HCT116 (cell line): ENCODE measurements around the gene VPS37D. TPM values are rescaled to one million over a fixed set of nuclear protein-coding genes. Genes with fewer than 3 reads are reported as not detected.

ENCODE experiments used
- ATAC-seq: fragments of 200-7000 bp; cut with Tn5 transposase; 2 replicates; pipeline ENCODE4 v1.9.1; 2020; ENCODE audit warnings: mild to moderate bottlenecking, moderate library complexity
- BruUV-seq: library from RNA; stranded (reverse); fragments of 400-500 nt; replicated peaks from 2 replicates; lab custom pipeline; 2021; lab: Mats Ljungman, UMichigan
- CTCF ChIA-PET: fragments of 300-600 bp; sonication (Branson Sonifier 250); formaldehyde crosslinking; loops from one replicate; lab custom pipeline; 2021; ENCODE audit warnings: antibody characterized with exemption; lab: Charles Lee
- POLR2A ChIA-PET: fragments of 300-600, 350-600 bp; sonication (Branson Sonifier 250); formaldehyde crosslinking; loops from one replicate; lab custom pipeline; 2021; ENCODE audit warnings: antibody characterized with exemption; lab: Charles Lee
- RAD21 ChIA-PET, 2 experiments: fragments of 300-600 bp; sonication (Branson Sonifier 250); formaldehyde crosslinking; loops; one replicate each; lab custom pipeline; 2023; ENCODE audit warnings: low total read pairs in 2 of 2; ENCODE audit not compliant: uncharacterized antibody in 2 of 2, unreplicated experiment in 2 of 2, low non-redundant PET in 1 of 2; lab: Charles Lee
- DNase-seq: peaks from one replicate; pipeline ENCODE4 v3.0.0-alpha.2; 2010; ENCODE audit warnings: low read depth, low spot score
- H2AFZ ChIP-seq: fragments of 200-600 bp; shearing (Covaris generic), sonication (generic); 2 replicates; pipeline ENCODE4 v1.6.1; 2017; ENCODE audit warnings: low read depth, mixed run types, mixed read lengths, antibody characterized with exemption, low read length; ENCODE audit not compliant: poor library complexity, severe bottlenecking
- H3K27ac ChIP-seq: 2 replicates; pipeline ENCODE4 v1.5.1; 2012; ENCODE audit warnings: low read depth, low read length
- H3K27me3 ChIP-seq: fragments of 200-600 bp; sonication (generic); 2 replicates; pipeline ENCODE4 v1.6.1; 2016; ENCODE audit warnings: mixed run types, low read length, mixed read lengths; ENCODE audit not compliant: insufficient read depth
- H3K36me3 ChIP-seq, 2 experiments: fragments of 200-500 bp in 1 of 2; fragments of 200-600 bp in 1 of 2; sonication (Bioruptor generic) in 1 of 2; sonication (generic) in 1 of 2; 2 replicates each; pipeline versions ENCODE4 v1.5.1 to v1.6.1; 2014 to 2016; ENCODE audit warnings: low read length in 2 of 2, inconsistent platforms in 1 of 2, mixed read lengths in 1 of 2, mixed run types in 1 of 2; ENCODE audit not compliant: insufficient read depth in 2 of 2, control insufficient read depth in 1 of 2
- H3K4me1 ChIP-seq, 2 experiments: fragments of 200-600 bp in 1 of 2; sonication (generic) in 1 of 2; 2 replicates each; pipeline versions ENCODE4 v1.5.1 to v1.6.1; 2012 to 2017; ENCODE audit warnings: low read length in 2 of 2, inconsistent platforms in 1 of 2, mild to moderate bottlenecking in 1 of 2, mixed read lengths in 1 of 2, mixed run types in 1 of 2, moderate library complexity in 1 of 2; ENCODE audit not compliant: insufficient read depth in 2 of 2, control insufficient read depth in 1 of 2
- H3K4me2 ChIP-seq: fragments of 200-600 bp; sonication (generic); 2 replicates; pipeline ENCODE4 v1.6.1; 2017; ENCODE audit warnings: mixed run types, low read length, mixed read lengths
- H3K4me3 ChIP-seq, 2 experiments: fragments of 200-600 bp in 1 of 2; sonication (generic) in 1 of 2; replicated peaks in 1 of 2; 2 replicates each; pipeline ENCODE4 v1.5.1; 2011 to 2016; ENCODE audit warnings: low read length in 2 of 2, control low read depth in 1 of 2, low read depth in 1 of 2, mild to moderate bottlenecking in 1 of 2, mixed read lengths in 1 of 2, mixed run types in 1 of 2
- H3K79me2 ChIP-seq: fragments of 200-600 bp; sonication (generic); 2 replicates; pipeline ENCODE4 v1.6.1; 2017; ENCODE audit warnings: mild to moderate bottlenecking, mixed run types, low read length, moderate library complexity, mixed read lengths; ENCODE audit not compliant: insufficient read depth
- H3K9ac ChIP-seq: fragments of 200-600 bp; sonication (generic); 2 replicates; pipeline ENCODE4 v1.6.1; 2016; ENCODE audit warnings: low read length, mixed read lengths
- H3K9me2 ChIP-seq: fragments of 200-600 bp; sonication (generic), shearing (Covaris generic); 2 replicates; pipeline ENCODE4 v1.6.1; 2017; ENCODE audit warnings: mixed run types, mild to moderate bottlenecking, moderate library complexity; ENCODE audit not compliant: insufficient read depth
- H3K9me3 ChIP-seq, 2 experiments: fragments of 200-500 bp in 1 of 2; fragments of 200-600 bp in 1 of 2; sonication (Bioruptor generic) in 1 of 2; sonication (generic) in 1 of 2; 2 replicates each; pipeline ENCODE4 v1.6.1; 2014 to 2017; ENCODE audit warnings: low read length in 2 of 2, mixed read lengths in 2 of 2, inconsistent platforms in 1 of 2, low read depth in 1 of 2, mild to moderate bottlenecking in 1 of 2, mixed run types in 1 of 2, moderate library complexity in 1 of 2; ENCODE audit not compliant: control insufficient read depth in 1 of 2, insufficient read depth in 1 of 2
- H4K20me1 ChIP-seq: fragments of 200-600 bp; sonication (generic), shearing (Covaris generic); 2 replicates; pipeline ENCODE4 v1.6.1; 2017; ENCODE audit warnings: mixed run types, mild to moderate bottlenecking, moderate library complexity; ENCODE audit not compliant: insufficient read depth
- CBX3 ChIP-seq: IDR thresholded peaks from 2 replicates; pipeline ENCODE4 v1.6.1; 2012; ENCODE audit warnings: low read depth
- CEBPB ChIP-seq: IDR thresholded peaks from 2 replicates; pipeline ENCODE4 v1.6.1; 2012; ENCODE audit warnings: low read depth
- EZH2 ChIP-seq: fragments of 200-600 bp; sonication (generic); IDR thresholded peaks from 2 replicates; pipeline ENCODE4 v1.6.1; 2017; ENCODE audit warnings: antibody characterized with exemption, mixed run types
- EZH2phosphoT487 ChIP-seq: fragments of 200-600 bp; IDR thresholded peaks from 2 replicates; pipeline ENCODE4 v1.6.1; 2018; ENCODE audit warnings: antibody characterized with exemption, borderline replicate concordance
- JUND ChIP-seq: IDR thresholded peaks from 2 replicates; pipeline ENCODE4 v1.6.1; 2012
- SIN3A ChIP-seq: IDR thresholded peaks from 2 replicates; pipeline ENCODE4 v1.6.1; 2012; ENCODE audit warnings: low read depth
- SP1 ChIP-seq: IDR thresholded peaks from 2 replicates; pipeline ENCODE4 v1.6.1; 2012; ENCODE audit warnings: low read depth
- SRF ChIP-seq: IDR thresholded peaks from 2 replicates; pipeline ENCODE4 v1.6.1; 2012; ENCODE audit warnings: low read depth
- YY1 ChIP-seq: IDR thresholded peaks from 2 replicates; pipeline ENCODE4 v1.6.1; 2011; ENCODE audit warnings: low read length, low read depth, moderate library complexity, mild to moderate bottlenecking; ENCODE audit not compliant: insufficient replicate concordance; ENCODE audit errors: extremely low read depth
- ZFX ChIP-seq: fragments of 450-650 bp; IDR thresholded peaks from 2 replicates; pipeline ENCODE4 v1.6.1; 2017
- intact Hi-C: fragments of 100-400 bp; cut with micrococcal nuclease; formaldehyde crosslinking; loops from 2 replicates; pipeline ENCODE4 v1.10.0; 2022
- total RNA-seq: library from RNA; stranded (reverse); gene quantifications from one replicate; pipeline ENCODE4 v1.2.1, GENCODE V29; 2021; ENCODE audit not compliant: unreplicated experiment
- TF ChIP-seq, protein P1 (sequence below): IDR thresholded peaks from 2 replicates; pipeline ENCODE4 v1.6.1; 2012
- TF ChIP-seq, protein P2 (sequence below): IDR thresholded peaks from 2 replicates; pipeline ENCODE4 v1.6.1; 2012
- TF ChIP-seq, protein P3 (sequence below): IDR thresholded peaks from 2 replicates; pipeline ENCODE4 v1.6.1; 2012; ENCODE audit warnings: low read depth
- TF ChIP-seq, protein P4 (sequence below), 3 experiments: fragments of 200-600 bp in 1 of 3; sonication (generic) in 1 of 3; IDR thresholded peaks in 2 of 3; conservative IDR thresholded peaks in 1 of 3; 2 replicates each; pipeline ENCODE4 v1.5.1; 2012 to 2017; ENCODE audit warnings: low read depth in 2 of 3, low read length in 2 of 3, antibody characterized with exemption in 1 of 3, borderline replicate concordance in 1 of 3, control low read depth in 1 of 3, mild to moderate bottlenecking in 1 of 3, mixed read lengths in 1 of 3, mixed run types in 1 of 3, moderate library complexity in 1 of 3; ENCODE audit not compliant: insufficient read depth in 1 of 3

Gene VPS37D
- total RNA-seq, 1 experiment from 2014 or later = 9.5 TPM

DNA sequence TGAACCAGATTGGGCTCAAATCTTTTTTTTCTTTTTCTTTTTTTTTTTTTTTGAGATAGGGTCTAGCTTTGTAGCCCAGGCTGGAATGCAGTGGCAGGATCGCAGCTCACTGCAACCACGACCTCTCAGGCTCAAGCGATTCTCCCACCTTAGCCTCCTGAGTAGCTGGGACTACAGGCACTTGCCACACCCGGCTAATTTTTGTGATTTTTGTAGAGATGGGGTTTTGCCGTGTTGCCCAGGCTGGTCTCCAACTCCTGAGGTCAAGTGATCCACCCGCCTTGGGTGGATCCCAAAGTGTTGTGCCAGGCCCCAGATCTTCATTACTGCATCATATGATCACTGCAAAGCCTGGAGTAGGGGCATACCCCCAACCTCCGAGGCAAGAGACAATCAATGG is 12.9 kb downstream of the VPS37D start:
- H3K27ac ChIP-seq = no peak overlapping the region
- no peaks in the 10 kb centered on the region for H3K9me3 ChIP-seq
- TF ChIP-seq, protein P1, sequence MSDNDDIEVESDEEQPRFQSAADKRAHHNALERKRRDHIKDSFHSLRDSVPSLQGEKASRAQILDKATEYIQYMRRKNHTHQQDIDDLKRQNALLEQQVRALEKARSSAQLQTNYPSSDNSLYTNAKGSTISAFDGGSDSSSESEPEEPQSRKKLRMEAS = no peak
- no peak for TF ChIP-seq EZH2phosphoT487
- TF ChIP-seq EZH2 = no peak
- no peak for TF ChIP-seq JUND
- no peak for TF ChIP-seq SP1
- POLR2A ChIA-PET = no interaction called here
- no peaks in the 10 kb centered on the region for H3K9me2 ChIP-seq
- intact Hi-C loops = no loop called here
- peaks cover 2 to 4% of the 10 kb centered on the region in 2 experiments; a peak in 2 of 4 replicates for H3K36me3 ChIP-seq
- ATAC-seq = no peak
- H3K9ac ChIP-seq = no peak overlapping the region
- peaks cover 65% of the 10 kb centered on the region for H3K79me2 ChIP-seq
- H4K20me1 ChIP-seq = no peaks in the 10 kb centered on the region
- no peaks in the 10 kb centered on the region for H3K27me3 ChIP-seq
- H3K4me2 ChIP-seq = no peak overlapping the region
- no peak overlapping the region for H2AFZ ChIP-seq
- CTCF ChIA-PET = no interaction called here
- no TSS peak for BruUV-seq
- peaks cover 11 to 24% of the 10 kb centered on the region in 2 experiments for H3K4me1 ChIP-seq
- H3K4me3 ChIP-seq = no peak overlapping the region
- RAD21 ChIA-PET = no interaction called here
- DNase-seq = no peak

DNA sequence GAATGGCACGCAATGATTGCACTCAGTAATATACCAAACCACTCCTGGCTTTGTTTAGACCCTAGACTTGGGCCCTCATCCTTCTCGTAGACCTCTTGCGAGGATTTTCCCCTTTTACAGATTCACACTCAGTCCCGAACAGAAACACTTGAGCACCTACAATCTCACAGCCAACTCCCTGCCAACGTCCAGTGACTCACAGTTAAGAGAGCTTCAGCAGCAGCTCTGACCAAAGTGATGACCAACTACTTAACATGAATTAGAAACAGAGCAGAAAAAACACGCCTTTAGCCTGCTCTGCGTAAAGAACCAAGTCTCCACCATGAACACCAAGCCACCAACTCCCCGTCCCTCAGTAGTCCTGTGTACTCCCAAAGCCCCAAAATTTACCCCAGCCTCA is 13.4 kb downstream of the VPS37D start:
- Histone ChIP-seq H3K4me1 (peaks cover 11 to 24% of the 10 kb centered on the region in 2 experiments), H3K9me2 (no peaks in the 10 kb centered on the region), H2AFZ (no peak overlapping the region), H3K4me2 (0 out of 2 replicates have a peak overlapping the region, but pooled peaks have one; percentile 94), H3K9me3 (no peaks in the 10 kb centered on the region), H3K79me2 (peaks cover 70% of the 10 kb centered on the region), H3K9ac (no peak overlapping the region), H3K36me3 (peaks cover 2 to 4% of the 10 kb centered on the region in 2 experiments; a peak in 2 of 4 replicates), H3K4me3 (no peak overlapping the region), H3K27ac (no peak overlapping the region), H4K20me1 (no peaks in the 10 kb centered on the region), H3K27me3 (no peaks in the 10 kb centered on the region)
- DNase-seq = no peak
- no TSS peak for BruUV-seq
- RAD21 ChIA-PET = no interaction called here
- intact Hi-C loops = no loop called here
- CTCF ChIA-PET = no interaction called here
- no peak for ATAC-seq
- POLR2A ChIA-PET = no interaction called here
- TF ChIP-seq SRF (no peak), YY1 (no peak), ZFX (no peak), SIN3A (no peak), EZH2 (no peak), CBX3 (no peak), CEBPB (no peak)
- TF ChIP-seq, protein P2, sequence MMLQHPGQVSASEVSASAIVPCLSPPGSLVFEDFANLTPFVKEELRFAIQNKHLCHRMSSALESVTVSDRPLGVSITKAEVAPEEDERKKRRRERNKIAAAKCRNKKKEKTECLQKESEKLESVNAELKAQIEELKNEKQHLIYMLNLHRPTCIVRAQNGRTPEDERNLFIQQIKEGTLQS = no peak
- TF ChIP-seq, protein P3, sequence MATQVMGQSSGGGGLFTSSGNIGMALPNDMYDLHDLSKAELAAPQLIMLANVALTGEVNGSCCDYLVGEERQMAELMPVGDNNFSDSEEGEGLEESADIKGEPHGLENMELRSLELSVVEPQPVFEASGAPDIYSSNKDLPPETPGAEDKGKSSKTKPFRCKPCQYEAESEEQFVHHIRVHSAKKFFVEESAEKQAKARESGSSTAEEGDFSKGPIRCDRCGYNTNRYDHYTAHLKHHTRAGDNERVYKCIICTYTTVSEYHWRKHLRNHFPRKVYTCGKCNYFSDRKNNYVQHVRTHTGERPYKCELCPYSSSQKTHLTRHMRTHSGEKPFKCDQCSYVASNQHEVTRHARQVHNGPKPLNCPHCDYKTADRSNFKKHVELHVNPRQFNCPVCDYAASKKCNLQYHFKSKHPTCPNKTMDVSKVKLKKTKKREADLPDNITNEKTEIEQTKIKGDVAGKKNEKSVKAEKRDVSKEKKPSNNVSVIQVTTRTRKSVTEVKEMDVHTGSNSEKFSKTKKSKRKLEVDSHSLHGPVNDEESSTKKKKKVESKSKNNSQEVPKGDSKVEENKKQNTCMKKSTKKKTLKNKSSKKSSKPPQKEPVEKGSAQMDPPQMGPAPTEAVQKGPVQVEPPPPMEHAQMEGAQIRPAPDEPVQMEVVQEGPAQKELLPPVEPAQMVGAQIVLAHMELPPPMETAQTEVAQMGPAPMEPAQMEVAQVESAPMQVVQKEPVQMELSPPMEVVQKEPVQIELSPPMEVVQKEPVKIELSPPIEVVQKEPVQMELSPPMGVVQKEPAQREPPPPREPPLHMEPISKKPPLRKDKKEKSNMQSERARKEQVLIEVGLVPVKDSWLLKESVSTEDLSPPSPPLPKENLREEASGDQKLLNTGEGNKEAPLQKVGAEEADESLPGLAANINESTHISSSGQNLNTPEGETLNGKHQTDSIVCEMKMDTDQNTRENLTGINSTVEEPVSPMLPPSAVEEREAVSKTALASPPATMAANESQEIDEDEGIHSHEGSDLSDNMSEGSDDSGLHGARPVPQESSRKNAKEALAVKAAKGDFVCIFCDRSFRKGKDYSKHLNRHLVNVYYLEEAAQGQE = no peak
- TF ChIP-seq, protein P4, sequence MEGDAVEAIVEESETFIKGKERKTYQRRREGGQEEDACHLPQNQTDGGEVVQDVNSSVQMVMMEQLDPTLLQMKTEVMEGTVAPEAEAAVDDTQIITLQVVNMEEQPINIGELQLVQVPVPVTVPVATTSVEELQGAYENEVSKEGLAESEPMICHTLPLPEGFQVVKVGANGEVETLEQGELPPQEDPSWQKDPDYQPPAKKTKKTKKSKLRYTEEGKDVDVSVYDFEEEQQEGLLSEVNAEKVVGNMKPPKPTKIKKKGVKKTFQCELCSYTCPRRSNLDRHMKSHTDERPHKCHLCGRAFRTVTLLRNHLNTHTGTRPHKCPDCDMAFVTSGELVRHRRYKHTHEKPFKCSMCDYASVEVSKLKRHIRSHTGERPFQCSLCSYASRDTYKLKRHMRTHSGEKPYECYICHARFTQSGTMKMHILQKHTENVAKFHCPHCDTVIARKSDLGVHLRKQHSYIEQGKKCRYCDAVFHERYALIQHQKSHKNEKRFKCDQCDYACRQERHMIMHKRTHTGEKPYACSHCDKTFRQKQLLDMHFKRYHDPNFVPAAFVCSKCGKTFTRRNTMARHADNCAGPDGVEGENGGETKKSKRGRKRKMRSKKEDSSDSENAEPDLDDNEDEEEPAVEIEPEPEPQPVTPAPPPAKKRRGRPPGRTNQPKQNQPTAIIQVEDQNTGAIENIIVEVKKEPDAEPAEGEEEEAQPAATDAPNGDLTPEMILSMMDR (IDR thresholded peaks at IDR 0.05 in 2 of 3, conservative IDR thresholded peaks at IDR 0.05 in 1 of 3; ENCODE audit: borderline replicate concordance in 1 of 3, insufficient read depth in 1 of 3, low read depth in 2 of 3, low read length in 2 of 3) = no peak
